Muscle of back (tissue), 11 donors: ENCODE results near the gene JAZF1. TPM values are rescaled to one million over a fixed set of nuclear protein-coding genes. Genes with fewer than 3 reads are reported as not detected.
"Not testable (repeated sequence)": the region's sequence is repeated elsewhere in the genome, so short reads cannot be mapped to it uniquely, and the experiment has no call there.

Experiments
- DNase-seq, 3 donors: peaks; one replicate each; pipeline versions ENCODE4 v3.0.0 to v3.0.0-alpha.2; 2013
- polyA plus RNA-seq, 10 donors: library from polyadenylated mRNA; unstranded; fragments of 120-200 nt; gene quantifications; one replicate each; pipeline ENCODE4 v1.2.1, GENCODE V29; 2013; ENCODE audit not compliant: insufficient read length in 10 of 10

JAZF1 gene
- polyA plus RNA-seq, 10 donors: 27.2 to 42.6 (median 29.7) TPM

DNA sequence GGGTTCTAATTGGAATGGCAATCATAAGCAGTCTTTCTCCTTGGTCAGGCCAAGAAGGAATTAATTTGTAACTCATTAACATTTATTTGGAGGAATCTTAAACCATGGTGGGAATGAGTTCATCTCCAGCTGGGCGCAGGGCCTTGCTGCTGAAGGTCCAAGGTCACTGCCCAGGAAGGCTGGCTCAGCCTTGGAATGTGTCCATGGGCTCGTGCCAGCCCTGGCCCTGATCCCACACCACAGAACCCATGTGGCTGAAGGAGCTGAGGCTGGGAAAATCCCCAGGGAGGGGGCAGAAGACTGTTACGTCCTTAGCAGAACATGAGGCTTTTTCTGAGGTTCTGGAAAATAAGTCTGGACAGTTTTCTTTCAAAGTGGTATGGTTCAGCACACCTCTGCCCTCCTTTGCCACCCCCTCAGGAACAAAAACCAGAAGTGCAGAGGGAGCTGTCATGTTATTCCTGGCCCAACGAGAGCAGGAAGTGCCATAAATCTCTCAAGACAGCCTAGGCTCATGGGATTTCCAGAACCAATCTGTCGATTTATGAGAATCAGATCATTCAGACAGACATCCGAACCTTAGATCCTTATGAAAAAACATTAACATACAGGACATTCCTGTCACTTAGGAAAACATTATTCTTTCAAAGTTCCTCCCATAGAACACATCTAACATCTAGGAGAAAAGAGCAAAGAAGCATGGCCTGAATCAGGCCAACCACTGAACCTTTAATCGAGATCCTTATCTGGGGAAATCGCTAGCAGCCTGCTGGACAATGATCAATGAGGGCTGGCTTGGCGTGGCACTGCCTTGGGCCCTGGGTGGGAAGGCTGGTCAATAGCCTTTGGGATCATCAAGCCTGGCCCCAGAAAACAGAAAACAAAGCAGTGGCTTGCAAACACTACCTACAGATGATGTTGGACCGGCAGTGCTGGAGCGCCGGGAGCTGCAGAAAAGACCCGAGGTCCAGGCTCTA, 306.3 kb downstream of the JAZF1 start:
- peak in 2 of 3 donors; percentile 6 to 12 for DNase-seq

DNA sequence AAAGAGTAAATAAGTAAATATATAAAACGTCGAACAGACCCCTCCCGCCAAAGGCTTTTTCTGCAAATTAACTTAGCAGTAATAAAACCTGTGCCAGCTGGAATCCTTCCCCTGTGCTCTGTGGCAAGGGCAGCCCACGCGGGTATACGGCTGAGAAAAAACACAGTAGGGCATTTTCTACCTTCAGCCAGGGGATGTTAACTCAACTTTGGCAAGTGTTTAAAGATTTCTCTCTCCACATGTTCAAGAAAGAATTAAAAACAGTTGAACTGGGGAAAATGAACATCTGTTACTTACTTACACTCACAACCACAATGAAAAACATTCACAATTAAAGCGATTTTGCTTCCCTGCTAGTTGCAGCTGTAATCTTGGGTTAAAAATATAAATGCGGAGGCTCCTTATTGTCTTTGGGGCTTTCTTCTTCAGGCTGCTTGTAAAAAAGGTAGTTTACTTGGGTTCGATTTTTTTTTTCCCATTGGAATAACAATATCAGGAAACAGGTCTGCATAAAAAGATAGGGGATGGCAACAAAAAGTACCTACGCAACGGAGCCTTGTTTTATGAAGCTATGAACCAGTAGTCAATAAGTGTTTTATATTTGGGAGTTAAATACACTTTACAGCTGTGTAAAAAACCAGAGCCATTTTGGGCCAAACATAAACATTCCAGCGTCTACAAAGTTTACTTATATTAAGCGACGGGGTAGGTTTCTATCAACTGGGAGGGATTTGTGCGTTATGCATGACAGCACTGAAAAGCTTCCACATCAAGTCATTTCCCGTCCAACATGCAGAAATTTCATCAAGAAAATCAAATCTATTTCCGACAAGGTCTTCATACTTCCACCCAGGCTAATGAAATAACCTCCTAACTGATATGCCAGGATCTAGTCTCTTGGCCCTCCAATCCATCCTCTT, 308.0 kb downstream of the JAZF1 start:
- DNase-seq: peak in 2 of 3 donors; percentile 5 to 36

DNA sequence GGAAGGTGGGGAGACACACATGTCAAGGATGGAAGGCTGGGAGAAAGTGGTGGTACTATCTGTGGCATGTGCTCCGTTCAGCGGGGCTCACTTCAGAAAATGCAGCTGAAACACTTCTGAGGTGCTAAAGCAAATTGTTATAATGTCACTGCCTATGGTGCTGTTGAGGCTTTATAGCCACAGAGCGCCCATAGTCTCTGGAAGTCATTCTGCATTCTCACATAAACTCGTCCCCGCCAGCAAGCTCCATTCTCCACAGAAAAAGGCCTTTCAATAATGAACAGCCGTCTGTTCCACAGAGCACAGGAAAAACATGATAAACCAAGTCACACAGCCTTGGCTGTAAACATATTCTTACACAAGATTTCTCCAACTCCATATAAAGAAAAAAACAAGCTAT, 308.7 kb downstream of the JAZF1 start:
- no peak for DNase-seq

DNA sequence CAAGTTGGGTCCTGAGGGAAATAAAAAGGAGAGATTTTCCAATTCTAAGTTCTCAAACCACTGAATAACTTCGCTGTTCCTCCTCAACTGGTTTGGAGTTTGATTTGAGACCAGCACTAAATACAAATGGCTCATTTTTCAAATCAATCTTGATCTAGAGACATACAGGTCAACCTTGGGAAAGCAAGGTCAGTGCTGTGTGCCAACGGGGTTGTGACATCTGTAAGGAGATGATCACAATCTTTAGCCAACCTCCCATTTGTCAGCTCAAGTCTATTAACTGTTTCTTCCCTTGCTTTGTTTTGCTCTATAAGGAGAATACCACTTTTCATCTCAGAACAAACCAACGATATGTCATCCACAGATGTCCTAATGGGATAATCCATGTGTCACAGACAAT, 309.5 kb downstream of the JAZF1 start:
- DNase-seq: no peak

- DNase-seq: no peak
Observed at GRCh38 chr7:27870595-27870994, 310.0 kb downstream of the JAZF1 start.

DNA sequence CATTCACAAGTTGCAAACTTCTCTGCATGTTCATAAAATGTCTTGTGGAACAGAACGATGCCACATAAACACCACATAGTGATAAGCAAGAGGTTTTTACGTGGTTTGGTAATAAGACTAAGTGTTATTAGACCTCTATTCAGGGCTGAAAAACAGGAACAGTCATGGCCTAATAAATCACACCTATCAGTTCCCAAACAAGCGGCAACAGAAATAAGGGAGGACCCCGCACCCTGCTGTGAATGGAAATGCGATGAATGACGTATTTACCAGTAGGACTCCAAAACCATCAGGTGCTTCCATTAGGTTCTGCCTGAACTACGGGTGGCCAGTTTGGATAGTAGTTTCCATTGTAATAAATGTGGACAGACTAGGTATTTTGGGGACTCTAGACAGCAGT, 311.5 kb downstream of the JAZF1 start:
- DNase-seq: no peak

DNA sequence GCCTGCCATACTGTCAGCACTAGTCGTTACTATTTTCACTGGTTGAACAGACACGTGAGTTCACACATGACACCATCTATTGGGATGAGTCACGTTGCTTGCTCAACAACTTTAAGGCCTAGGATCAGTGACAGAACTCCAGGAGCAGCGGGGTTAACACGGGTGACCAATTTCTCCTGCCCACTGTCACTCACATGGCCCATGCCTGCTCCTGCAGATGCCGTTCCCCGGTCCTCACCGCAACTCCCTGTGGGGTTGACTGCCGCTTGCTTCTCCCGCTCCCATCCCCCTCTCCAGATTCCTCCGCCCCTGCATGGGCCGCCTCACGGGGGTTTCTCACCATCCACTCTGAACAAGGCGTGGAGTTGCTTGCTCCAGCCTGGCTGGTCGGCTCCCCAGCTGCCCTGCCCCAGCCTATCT, 312.5 kb downstream of the JAZF1 start:
- DNase-seq: no peak

DNA sequence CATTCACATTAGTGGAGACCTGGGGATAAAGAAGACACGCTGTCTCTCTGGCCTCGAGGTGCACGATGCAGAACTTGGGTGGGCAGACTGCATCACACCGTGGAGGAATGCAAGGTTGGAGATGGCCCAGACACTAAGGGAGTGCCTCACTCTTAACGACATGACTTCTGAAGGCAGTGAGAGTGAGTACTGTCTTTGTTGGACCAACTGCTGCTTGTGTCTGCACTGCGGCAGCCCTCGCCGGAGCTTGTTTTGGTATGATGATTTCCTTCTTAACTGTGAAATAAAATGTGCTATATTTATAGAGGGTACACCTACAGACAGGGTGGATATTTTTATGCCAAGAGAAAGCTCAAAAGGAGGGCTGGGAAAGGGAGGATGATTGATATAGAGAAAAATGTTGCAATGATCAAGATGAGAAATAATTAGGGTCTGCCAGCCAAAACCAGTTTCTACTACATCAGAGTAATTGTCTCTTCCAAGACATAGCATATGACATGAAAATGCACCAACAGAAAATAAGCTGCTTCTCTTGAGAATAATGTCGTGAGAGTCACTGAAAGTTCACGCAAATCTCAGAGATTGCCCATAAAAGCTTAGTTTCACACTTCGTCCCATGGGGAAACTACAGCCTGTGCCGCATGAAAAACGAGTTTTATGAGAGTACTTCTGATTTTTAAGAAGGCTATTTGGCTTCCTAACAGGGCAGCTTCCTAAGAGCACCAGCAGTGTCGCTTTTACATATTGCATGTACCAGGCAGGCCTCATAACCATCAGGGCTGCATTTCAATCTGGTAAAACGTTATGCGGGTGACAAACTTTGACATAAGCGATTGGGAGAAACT, 313.5 kb downstream of the JAZF1 start:
- no peak for DNase-seq

GRCh38 chr7:27866256-27866655, 314.3 kb downstream of the JAZF1 start:
- no peak for DNase-seq

GRCh38 chr7:27863880-27864279, 316.7 kb downstream of the JAZF1 start:
- no peak for DNase-seq

DNA sequence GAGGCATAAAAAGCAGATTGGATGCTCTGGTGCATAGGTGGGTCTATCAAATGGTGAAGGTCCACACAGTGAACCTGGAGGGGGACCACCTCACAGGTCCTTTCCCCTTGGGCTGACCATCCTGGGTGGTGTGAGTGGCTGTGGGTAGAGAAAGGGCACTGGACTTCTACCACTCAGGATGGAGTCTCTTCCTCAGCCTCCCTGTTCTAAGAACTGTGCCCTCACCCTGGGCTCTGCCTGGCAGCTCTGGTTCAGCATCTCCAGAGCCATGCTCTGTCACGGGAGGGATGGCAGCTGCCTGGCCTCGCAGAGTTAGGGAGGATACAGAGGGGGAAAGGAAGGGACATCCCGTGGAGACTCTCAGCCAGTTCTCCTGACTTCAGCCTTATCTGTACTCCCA, 318.8 kb downstream of the JAZF1 start:
- no peak for DNase-seq

- no peak for DNase-seq
Observed at GRCh38 chr7:27860800-27861199, 319.8 kb downstream of the JAZF1 start.

GRCh38 chr7:27856703-27857485, 323.7 kb downstream of the JAZF1 start:
- not testable (repeated sequence) for DNase-seq

GRCh38 chr7:27850531-27850930, 330.1 kb downstream of the JAZF1 start:
- DNase-seq: no peak

DNA sequence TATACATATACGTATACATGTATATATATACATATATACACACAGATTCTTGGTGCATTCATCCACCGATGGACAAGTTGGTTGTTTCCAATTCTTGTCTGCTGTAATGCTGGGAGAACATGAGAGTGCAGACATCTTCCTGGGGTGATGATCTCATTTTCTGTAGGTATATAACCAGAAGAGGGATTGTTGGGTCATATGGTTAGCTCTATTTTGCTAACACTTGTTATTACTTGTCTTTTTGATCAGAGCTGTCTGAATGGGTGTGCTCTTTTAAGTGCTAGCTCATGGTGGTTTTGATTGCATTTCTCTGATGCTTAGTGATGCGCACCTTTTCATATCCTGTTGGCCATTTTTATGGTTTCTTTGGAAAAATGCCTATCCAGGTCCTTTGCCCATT, 334.2 kb downstream of the JAZF1 start:
- DNase-seq: no peak

DNA sequence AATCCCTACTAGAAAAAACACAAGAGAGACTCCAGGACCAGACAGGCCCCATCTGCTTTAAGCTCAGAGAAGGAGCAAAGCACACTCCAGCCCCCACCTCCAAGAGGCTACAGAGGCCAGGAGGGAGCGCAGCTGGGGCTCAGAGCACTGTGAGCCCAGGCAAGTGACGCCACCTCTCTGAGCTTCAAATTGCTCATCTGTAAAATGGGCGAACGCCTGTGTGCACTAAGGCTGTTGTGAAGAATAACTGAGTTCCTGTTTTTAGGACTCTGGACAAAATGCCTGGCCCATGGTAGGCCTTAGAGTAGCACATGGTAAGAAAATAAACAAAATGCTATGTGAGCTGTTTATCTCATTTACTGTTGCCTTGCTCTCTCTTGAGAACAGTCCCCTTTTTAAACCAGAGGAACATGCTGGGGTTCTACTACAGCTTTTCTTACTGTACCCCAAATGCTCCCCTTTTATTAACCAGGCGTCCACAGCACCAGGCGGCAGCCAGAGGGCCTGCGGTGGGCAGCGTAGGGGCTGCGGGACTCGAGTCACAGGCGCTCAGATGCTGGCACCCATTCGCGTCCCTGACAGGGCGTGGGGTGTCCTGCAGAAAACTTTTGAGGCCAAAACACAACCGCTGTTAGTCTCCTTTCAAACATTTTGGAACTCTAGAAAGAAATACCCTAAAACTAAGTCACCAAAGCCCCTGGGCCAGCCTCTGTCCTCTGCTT, 336.9 kb downstream of the JAZF1 start:
- no peak for DNase-seq

GRCh38 chr7:27842851-27843250, 337.7 kb downstream of the JAZF1 start:
- DNase-seq: no peak

DNA sequence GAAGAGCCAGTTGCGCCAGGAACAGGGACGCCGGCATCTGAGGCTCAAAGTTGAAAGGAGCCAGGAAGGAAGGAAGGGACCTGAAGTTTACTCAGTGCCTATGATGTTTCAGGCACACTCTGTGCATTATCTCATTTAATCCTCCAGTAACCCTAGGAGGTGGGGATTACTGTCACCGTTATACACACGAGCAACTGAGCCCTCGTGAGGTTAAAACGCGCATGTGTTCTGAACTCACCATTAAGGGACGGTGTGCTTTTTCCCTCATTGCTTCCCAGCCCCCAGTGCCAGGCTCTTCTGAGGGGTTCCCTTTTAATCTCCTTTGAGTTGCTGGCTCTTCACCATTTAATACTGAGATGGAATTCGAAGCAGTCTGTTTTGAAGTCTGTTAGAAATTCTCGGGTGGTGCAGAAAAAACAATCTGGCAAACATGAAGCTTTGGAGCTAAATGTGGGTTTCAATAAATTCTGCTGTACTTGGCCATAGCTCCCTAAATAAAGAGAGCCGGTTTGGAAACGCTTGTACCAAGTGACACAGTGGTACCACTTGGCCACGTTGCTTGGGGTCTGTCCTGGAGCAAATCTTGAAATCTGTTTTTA, 338.4 kb downstream of the JAZF1 start:
- no peak for DNase-seq

- no peak for DNase-seq
Observed at GRCh38 chr7:27840760-27841364, 339.7 kb downstream of the JAZF1 start.
